HL-60 (cell line): ENCODE results near the gene MAPRE3.

ENCODE experiments used
- DNase-seq, 2 experiments: peaks; one replicate each; pipeline ENCODE4 v3.0.0-alpha.2; 2010 to 2020; ENCODE audit warnings: low read depth in 1 of 2, low spot score in 1 of 2
- H3K27ac ChIP-seq: fragments of 250-450 bp; sonication (Bioruptor Pico); replicated peaks from 2 replicates; pipeline ENCODE4 v1.5.1; 2020; ENCODE audit warnings: mild to moderate bottlenecking, moderate library complexity
- H3K27me3 ChIP-seq: fragments of 250-450 bp; sonication (Bioruptor Pico); 2 replicates; pipeline ENCODE4 v1.5.1; 2021; ENCODE audit warnings: mild to moderate bottlenecking, moderate library complexity; ENCODE audit not compliant: insufficient read depth, poor library complexity, severe bottlenecking
- H3K4me3 ChIP-seq: replicated peaks from 2 replicates; pipeline ENCODE4 v1.5.1; 2011; ENCODE audit warnings: mild to moderate bottlenecking, control low read depth, low read length; ENCODE audit not compliant: insufficient read depth
- GABPA ChIP-seq: IDR thresholded peaks from 2 replicates; pipeline ENCODE4 v1.6.1; 2012; ENCODE audit warnings: low read depth
- POLR2AphosphoS5 ChIP-seq: IDR thresholded peaks from 2 replicates; pipeline ENCODE4 v1.6.1; 2012; ENCODE audit warnings: low read depth
- SPI1 ChIP-seq: IDR thresholded peaks from 2 replicates; pipeline ENCODE4 v1.6.1; 2012; ENCODE audit warnings: low read depth, mild to moderate bottlenecking, borderline replicate concordance
- TF ChIP-seq, protein P1 (sequence below): IDR thresholded peaks from 2 replicates; pipeline ENCODE4 v1.6.1; 2012; ENCODE audit warnings: low read depth; ENCODE audit not compliant: insufficient replicate concordance
- TF ChIP-seq, protein P2 (sequence below): IDR thresholded peaks from one replicate; pipeline ENCODE4 v1.5.1; 2011; ENCODE audit warnings: low read length, control low read depth, inconsistent platforms; ENCODE audit not compliant: insufficient read depth

MAPRE3 gene

GRCh38 chr2:26975656-26976055 is 5.2 kb downstream of the MAPRE3 start:
- H3K27ac ChIP-seq, result no peak overlapping the region
- H3K27me3 ChIP-seq, result peaks cover 6% of the 10 kb centered on the region
- TF ChIP-seq POLR2AphosphoS5 (no peak), GABPA (no peak), SPI1 (no peak)
- TF ChIP-seq, protein P1, sequence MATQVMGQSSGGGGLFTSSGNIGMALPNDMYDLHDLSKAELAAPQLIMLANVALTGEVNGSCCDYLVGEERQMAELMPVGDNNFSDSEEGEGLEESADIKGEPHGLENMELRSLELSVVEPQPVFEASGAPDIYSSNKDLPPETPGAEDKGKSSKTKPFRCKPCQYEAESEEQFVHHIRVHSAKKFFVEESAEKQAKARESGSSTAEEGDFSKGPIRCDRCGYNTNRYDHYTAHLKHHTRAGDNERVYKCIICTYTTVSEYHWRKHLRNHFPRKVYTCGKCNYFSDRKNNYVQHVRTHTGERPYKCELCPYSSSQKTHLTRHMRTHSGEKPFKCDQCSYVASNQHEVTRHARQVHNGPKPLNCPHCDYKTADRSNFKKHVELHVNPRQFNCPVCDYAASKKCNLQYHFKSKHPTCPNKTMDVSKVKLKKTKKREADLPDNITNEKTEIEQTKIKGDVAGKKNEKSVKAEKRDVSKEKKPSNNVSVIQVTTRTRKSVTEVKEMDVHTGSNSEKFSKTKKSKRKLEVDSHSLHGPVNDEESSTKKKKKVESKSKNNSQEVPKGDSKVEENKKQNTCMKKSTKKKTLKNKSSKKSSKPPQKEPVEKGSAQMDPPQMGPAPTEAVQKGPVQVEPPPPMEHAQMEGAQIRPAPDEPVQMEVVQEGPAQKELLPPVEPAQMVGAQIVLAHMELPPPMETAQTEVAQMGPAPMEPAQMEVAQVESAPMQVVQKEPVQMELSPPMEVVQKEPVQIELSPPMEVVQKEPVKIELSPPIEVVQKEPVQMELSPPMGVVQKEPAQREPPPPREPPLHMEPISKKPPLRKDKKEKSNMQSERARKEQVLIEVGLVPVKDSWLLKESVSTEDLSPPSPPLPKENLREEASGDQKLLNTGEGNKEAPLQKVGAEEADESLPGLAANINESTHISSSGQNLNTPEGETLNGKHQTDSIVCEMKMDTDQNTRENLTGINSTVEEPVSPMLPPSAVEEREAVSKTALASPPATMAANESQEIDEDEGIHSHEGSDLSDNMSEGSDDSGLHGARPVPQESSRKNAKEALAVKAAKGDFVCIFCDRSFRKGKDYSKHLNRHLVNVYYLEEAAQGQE, result no peak
- TF ChIP-seq, protein P2, sequence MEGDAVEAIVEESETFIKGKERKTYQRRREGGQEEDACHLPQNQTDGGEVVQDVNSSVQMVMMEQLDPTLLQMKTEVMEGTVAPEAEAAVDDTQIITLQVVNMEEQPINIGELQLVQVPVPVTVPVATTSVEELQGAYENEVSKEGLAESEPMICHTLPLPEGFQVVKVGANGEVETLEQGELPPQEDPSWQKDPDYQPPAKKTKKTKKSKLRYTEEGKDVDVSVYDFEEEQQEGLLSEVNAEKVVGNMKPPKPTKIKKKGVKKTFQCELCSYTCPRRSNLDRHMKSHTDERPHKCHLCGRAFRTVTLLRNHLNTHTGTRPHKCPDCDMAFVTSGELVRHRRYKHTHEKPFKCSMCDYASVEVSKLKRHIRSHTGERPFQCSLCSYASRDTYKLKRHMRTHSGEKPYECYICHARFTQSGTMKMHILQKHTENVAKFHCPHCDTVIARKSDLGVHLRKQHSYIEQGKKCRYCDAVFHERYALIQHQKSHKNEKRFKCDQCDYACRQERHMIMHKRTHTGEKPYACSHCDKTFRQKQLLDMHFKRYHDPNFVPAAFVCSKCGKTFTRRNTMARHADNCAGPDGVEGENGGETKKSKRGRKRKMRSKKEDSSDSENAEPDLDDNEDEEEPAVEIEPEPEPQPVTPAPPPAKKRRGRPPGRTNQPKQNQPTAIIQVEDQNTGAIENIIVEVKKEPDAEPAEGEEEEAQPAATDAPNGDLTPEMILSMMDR, result no peak
- H3K4me3 ChIP-seq, result no peak overlapping the region
- no peak for DNase-seq

- DNase-seq, result no peak
- no peak overlapping the region for H3K27ac ChIP-seq
- TF ChIP-seq, protein P1, result no peak
- TF ChIP-seq POLR2AphosphoS5 (no peak), GABPA (no peak), SPI1 (no peak)
- TF ChIP-seq, protein P2, result no peak
- peaks cover 4% of the 10 kb centered on the region for H3K27me3 ChIP-seq
- H3K4me3 ChIP-seq, result no peak overlapping the region
Measured at GRCh38 chr2:26976237-26976636, 5.8 kb downstream of the MAPRE3 start.

DNA sequence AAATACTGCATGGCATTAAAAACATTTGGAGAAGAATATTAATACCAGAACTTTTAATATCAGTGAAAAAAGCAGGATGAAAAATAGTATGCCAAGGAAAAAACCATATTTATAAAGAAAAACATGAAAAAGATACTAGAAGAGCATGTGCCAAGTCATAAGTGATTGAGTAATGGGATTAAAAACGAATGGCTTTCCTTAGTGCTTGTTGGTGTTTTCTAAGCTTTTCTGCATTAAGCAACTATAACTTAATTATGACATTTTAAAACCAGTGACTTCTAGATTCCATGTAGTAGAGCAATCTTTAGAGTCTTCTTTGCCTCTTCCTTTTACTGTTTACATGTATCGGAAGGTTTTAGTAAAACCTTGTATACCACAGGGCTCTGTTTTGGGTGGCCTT is 6.6 kb downstream of the MAPRE3 start:
- DNase-seq, result no peak
- Histone ChIP-seq H3K27me3 (peaks cover 3% of the 10 kb centered on the region), H3K27ac (no peak overlapping the region), H3K4me3 (no peak overlapping the region)
- TF ChIP-seq, protein P1, result no peak
- TF ChIP-seq, protein P2, result no peak
- no peak for TF ChIP-seq POLR2AphosphoS5
- TF ChIP-seq SPI1, result no peak
- TF ChIP-seq GABPA, result no peak
